Panc1 (cell line): ENCODE results near the gene KASH5. TPM values are rescaled to one million over a fixed set of nuclear protein-coding genes. Genes with fewer than 3 reads are reported as not detected.

Source experiments
- ATAC-seq: fragments of 200-7000 bp; cut with Tn5 transposase; 2 replicates; pipeline ENCODE4 v1.9.1; 2020; ENCODE audit warnings: mild to moderate bottlenecking, moderate library complexity
- BruUV-seq: library from RNA; stranded (reverse); fragments of 400-500 nt; replicated peaks from 2 replicates; lab custom pipeline; 2021; lab: Mats Ljungman, UMichigan
- CTCF ChIA-PET: fragments of 300-600 bp; sonication (Branson Sonifier 250); formaldehyde crosslinking; loops from one replicate; lab custom pipeline; 2022; ENCODE audit warnings: antibody characterized with exemption; lab: Charles Lee
- POLR2A ChIA-PET: fragments of 300-600 bp; sonication (Branson Sonifier 250); formaldehyde crosslinking; loops from one replicate; lab custom pipeline; 2022; ENCODE audit warnings: antibody characterized with exemption; lab: Charles Lee
- DNase-seq: peaks from one replicate; pipeline ENCODE4 v3.0.0-alpha.2; 2010; ENCODE audit warnings: low read depth, low spot score
- H3K27ac ChIP-seq: 2 replicates; pipeline ENCODE4 v1.5.1; 2011; ENCODE audit warnings: mild to moderate bottlenecking, low read length, inconsistent platforms
- H3K27me3 ChIP-seq: fragments of 200-500 bp; sonication (Bioruptor generic); 2 replicates; pipeline ENCODE4 v1.6.0; 2014; ENCODE audit warnings: low read length, inconsistent platforms; ENCODE audit not compliant: control insufficient read depth, insufficient read depth
- H3K36me3 ChIP-seq: fragments of 200-500 bp; sonication (Bioruptor generic); 2 replicates; pipeline ENCODE4 v1.5.1; 2014; ENCODE audit warnings: inconsistent platforms, mild to moderate bottlenecking, low read length, moderate library complexity; ENCODE audit not compliant: control insufficient read depth, insufficient read depth
- H3K4me1 ChIP-seq: 2 replicates; pipeline ENCODE4 v1.5.1; 2011; ENCODE audit warnings: inconsistent platforms, mild to moderate bottlenecking, low read length, moderate library complexity; ENCODE audit not compliant: control insufficient read depth, insufficient read depth
- H3K4me3 ChIP-seq, 2 experiments: 2 replicates each; pipeline ENCODE4 v1.5.1; 2011 to 2012; ENCODE audit warnings: low read depth in 2 of 2, low read length in 2 of 2, mild to moderate bottlenecking in 2 of 2, inconsistent platforms in 1 of 2, moderate library complexity in 1 of 2
- H3K9me3 ChIP-seq: fragments of 200-500 bp; sonication (Bioruptor generic); 2 replicates; pipeline ENCODE4 v1.5.1; 2014; ENCODE audit warnings: low read depth, mild to moderate bottlenecking, inconsistent platforms, low read length, moderate library complexity; ENCODE audit not compliant: control insufficient read depth, insufficient read depth
- POLR2AphosphoS5 ChIP-seq: IDR thresholded peaks from 2 replicates; pipeline ENCODE4 v1.6.1; 2012; ENCODE audit warnings: mild to moderate bottlenecking, low read depth, low read length, moderate library complexity
- SIN3A ChIP-seq: IDR thresholded peaks from 2 replicates; pipeline ENCODE4 v1.6.1; 2012; ENCODE audit warnings: low read depth, mild to moderate bottlenecking, low read length, moderate library complexity, borderline replicate concordance; ENCODE audit not compliant: insufficient read depth
- TCF7L2 ChIP-seq: IDR thresholded peaks from 2 replicates; pipeline ENCODE4 v1.6.1; 2011; ENCODE audit warnings: mild to moderate bottlenecking, low read depth, low read length, inconsistent platforms
- in situ Hi-C: cut with HindIII; loops from 2 replicates; pipeline ENCODE4 v1.10.0; 2016; ENCODE audit warnings: low sequenced_read_pairs, low pct_unique_long_range_greater_than_20kb
- intact Hi-C: fragments of 100-400 bp; cut with micrococcal nuclease; formaldehyde crosslinking; loops from one replicate; pipeline ENCODE4 v1.10.0; 2022; ENCODE audit not compliant: unreplicated experiment
- total RNA-seq: library from RNA; stranded (reverse); gene quantifications from one replicate; pipeline ENCODE4 v1.2.1, GENCODE V29; 2021; ENCODE audit not compliant: unreplicated experiment
- TF ChIP-seq, protein P1 (sequence below): fragments of 450-650 bp; IDR thresholded peaks from 2 replicates; pipeline ENCODE4 v1.5.1; 2017; ENCODE audit warnings: mild to moderate bottlenecking
- TF ChIP-seq, protein P2 (sequence below), 2 experiments: IDR thresholded peaks; 2 replicates each; pipeline ENCODE4 v1.6.1; 2011 to 2012; ENCODE audit warnings: low read depth in 2 of 2, control low read depth in 1 of 2, low read length in 1 of 2, mild to moderate bottlenecking in 1 of 2, moderate library complexity in 1 of 2; ENCODE audit not compliant: insufficient read depth in 1 of 2

Gene KASH5
- total RNA-seq, 1 experiment from 2014 or later, result not detected

DNA sequence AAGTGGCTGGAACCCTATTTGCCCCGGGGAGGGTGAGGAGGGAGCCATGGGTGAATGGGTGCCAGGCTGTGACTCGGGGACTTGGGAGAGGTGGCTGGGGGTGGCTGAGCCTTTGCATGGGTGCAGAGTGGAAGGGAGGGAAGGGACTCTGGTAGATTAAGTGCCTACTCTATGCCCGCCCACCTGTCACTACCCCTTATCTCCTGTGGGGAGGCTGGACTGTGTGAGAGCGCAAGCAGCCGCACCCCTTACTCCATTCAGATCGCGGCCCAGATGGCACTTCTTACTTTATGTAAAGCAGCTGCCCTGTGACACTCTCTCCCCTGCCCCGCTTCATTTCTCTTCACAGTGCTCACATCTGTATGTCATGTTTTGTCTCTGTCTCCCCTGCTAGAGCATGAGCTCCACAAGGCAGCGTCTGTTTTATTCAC is 2.9 kb downstream of the KASH5 start:
- TF ChIP-seq, protein P1, sequence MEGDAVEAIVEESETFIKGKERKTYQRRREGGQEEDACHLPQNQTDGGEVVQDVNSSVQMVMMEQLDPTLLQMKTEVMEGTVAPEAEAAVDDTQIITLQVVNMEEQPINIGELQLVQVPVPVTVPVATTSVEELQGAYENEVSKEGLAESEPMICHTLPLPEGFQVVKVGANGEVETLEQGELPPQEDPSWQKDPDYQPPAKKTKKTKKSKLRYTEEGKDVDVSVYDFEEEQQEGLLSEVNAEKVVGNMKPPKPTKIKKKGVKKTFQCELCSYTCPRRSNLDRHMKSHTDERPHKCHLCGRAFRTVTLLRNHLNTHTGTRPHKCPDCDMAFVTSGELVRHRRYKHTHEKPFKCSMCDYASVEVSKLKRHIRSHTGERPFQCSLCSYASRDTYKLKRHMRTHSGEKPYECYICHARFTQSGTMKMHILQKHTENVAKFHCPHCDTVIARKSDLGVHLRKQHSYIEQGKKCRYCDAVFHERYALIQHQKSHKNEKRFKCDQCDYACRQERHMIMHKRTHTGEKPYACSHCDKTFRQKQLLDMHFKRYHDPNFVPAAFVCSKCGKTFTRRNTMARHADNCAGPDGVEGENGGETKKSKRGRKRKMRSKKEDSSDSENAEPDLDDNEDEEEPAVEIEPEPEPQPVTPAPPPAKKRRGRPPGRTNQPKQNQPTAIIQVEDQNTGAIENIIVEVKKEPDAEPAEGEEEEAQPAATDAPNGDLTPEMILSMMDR, result no peak
- TF ChIP-seq SIN3A (no peak), TCF7L2 (no peak), POLR2AphosphoS5 (no peak)
- TF ChIP-seq, protein P2, sequence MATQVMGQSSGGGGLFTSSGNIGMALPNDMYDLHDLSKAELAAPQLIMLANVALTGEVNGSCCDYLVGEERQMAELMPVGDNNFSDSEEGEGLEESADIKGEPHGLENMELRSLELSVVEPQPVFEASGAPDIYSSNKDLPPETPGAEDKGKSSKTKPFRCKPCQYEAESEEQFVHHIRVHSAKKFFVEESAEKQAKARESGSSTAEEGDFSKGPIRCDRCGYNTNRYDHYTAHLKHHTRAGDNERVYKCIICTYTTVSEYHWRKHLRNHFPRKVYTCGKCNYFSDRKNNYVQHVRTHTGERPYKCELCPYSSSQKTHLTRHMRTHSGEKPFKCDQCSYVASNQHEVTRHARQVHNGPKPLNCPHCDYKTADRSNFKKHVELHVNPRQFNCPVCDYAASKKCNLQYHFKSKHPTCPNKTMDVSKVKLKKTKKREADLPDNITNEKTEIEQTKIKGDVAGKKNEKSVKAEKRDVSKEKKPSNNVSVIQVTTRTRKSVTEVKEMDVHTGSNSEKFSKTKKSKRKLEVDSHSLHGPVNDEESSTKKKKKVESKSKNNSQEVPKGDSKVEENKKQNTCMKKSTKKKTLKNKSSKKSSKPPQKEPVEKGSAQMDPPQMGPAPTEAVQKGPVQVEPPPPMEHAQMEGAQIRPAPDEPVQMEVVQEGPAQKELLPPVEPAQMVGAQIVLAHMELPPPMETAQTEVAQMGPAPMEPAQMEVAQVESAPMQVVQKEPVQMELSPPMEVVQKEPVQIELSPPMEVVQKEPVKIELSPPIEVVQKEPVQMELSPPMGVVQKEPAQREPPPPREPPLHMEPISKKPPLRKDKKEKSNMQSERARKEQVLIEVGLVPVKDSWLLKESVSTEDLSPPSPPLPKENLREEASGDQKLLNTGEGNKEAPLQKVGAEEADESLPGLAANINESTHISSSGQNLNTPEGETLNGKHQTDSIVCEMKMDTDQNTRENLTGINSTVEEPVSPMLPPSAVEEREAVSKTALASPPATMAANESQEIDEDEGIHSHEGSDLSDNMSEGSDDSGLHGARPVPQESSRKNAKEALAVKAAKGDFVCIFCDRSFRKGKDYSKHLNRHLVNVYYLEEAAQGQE (IDR thresholded peaks at IDR 0.05; ENCODE audit: insufficient read depth in 1 of 2, low read depth in 2 of 2, low read length in 1 of 2), result no peak
- no peak for DNase-seq
- H3K36me3 ChIP-seq, result no peaks in the 10 kb centered on the region
- BruUV-seq, result no TSS peak
- H3K27me3 ChIP-seq, result no peaks in the 10 kb centered on the region
- in situ Hi-C loops, result no loop called here
- no peak overlapping the region for H3K27ac ChIP-seq
- no peaks in the 10 kb centered on the region for H3K4me1 ChIP-seq
- no peaks in the 10 kb centered on the region for H3K9me3 ChIP-seq
- CTCF ChIA-PET, result interaction anchor here (0.6 kb wide), 1 partner anchor 29 kb away, joined by 7 read pairs; the partner anchor contains the start of gene TEAD2
- no peak for ATAC-seq
- POLR2A ChIA-PET, result interaction anchor here (0.6 kb wide), 1 partner anchor 69 kb away, joined by 10 read pairs; no protein-coding TSS in a partner anchor
- H3K4me3 ChIP-seq, result no peak overlapping the region
- intact Hi-C loops, result loop anchor here (5.0 kb wide), 1 partner anchor 51 kb away; the partner anchor contains the start of gene SLC17A7

DNA sequence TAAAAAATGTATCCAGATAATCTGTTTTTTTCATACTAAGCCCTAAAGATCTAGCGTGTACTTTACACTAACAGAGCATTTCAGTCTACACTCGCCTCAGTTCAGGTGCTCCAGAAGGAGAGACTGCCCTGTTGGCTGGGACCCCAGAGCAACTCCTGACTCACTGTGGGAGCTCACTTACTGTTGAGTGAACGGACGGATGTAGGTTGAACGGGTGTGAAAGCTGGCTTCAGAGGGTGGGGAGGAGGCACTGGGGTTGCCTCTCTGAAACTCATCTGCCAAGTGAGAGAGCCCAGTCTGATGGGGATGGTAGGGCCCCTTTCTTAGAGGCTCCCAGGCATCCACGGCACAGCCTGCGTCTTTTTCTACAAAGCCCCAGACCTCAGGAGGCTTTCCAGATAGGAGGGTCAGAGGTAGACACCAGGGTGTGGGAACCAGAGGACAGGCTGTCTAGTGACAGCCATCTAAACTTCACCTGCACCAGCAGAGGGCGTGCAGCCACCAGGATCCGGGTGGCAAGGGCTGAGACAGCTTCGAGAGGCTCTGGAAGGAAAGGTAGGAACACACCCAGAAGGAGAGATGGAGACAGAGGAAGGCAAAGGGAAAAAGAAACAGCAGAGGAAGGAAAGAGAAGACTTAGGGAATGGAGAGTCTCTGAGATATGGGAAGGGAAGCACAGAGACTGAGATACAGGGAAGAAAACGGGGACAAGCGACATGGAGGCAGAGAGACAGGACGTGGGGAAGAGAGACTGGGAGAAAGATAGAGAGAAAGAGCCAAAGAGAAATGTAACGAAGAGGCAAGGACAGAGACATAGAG is 3.7 kb downstream of the KASH5 start:
- no peak overlapping the region for H3K27ac ChIP-seq
- TF ChIP-seq POLR2AphosphoS5, result no peak
- TF ChIP-seq, protein P1, result peak; percentile 89
- H3K4me1 ChIP-seq, result no peaks in the 10 kb centered on the region
- ATAC-seq, result peak; percentile 95
- no peaks in the 10 kb centered on the region for H3K9me3 ChIP-seq
- intact Hi-C loops, result loop anchor here (5.0 kb wide), 1 partner anchor 51 kb away; the partner anchor contains the start of gene SLC17A7
- no peaks in the 10 kb centered on the region for H3K36me3 ChIP-seq
- H3K27me3 ChIP-seq, result no peaks in the 10 kb centered on the region
- CTCF ChIA-PET, result interaction anchor here (0.6 kb wide), 2 partner anchors 30 to 31 kb away, joined by 7 to 18 read pairs; partner anchors contain the start of gene TEAD2
- peak; percentile 30 for DNase-seq
- in situ Hi-C loops, result no loop called here
- H3K4me3 ChIP-seq, result 0 out of 4 replicates have a peak overlapping the region, but pooled peaks of 1 of the 2 experiments have one; percentile 8
- BruUV-seq, result no TSS peak
- POLR2A ChIA-PET, result no interaction called here
